NCI-H69 (cell line): ENCODE data around the gene C9orf40.

Experiments
- DNase-seq: peaks from one replicate; lab custom pipeline; 2025; lab: John Stamatoyannopoulos, UW

C9orf40 gene, protein sequence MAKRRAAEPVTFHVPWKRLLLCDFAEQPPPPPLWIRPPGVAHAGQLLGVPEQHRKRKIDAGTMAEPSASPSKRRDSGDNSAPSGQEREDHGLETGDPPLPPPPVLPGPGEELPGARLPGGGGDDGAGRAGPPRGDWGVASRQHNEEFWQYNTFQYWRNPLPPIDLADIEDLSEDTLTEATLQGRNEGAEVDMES

DNA sequence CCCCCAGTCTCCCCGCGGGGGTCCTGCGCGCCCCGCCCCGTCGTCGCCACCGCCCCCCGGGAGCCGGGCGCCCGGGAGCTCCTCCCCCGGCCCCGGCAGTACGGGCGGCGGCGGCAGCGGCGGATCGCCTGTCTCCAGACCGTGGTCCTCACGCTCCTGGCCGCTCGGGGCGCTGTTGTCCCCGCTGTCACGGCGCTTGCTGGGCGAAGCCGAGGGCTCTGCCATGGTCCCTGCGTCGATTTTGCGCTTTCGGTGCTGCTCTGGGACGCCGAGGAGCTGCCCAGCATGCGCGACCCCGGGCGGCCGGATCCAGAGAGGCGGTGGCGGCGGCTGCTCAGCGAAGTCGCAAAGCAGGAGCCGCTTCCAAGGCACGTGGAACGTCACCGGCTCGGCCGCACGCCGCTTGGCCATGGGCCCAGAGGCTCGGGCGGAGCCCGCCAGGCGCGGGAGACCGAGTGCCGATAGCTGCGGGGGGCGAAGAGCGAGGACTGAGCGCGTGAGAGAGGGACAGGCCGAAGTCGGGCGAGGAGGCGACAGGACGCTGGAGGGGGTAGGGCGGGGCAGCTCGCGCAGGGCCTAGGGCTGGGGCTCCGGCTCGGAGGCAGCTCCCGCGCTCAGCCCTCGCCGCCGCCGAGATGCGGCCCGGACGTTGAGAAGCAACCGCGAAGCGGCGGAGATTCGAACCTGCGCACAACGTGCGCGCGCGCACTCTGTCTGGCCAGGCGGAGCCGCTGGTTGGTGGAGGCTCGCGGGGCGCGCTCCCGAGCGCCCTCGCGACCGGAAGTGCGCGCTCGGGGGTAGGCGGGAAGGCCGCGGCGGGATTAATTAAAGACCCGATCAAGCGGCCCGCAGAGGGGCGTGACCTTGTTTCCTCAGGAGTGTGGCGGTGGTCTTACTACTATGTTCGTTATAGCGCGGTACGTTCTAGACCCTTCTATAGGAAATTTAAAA, at the start of gene C9orf40:
TSS of gene C9orf40 (minus strand) at position 712 of the 951 bp plus-strand sequence. CDS start at position 411, 301 bp downstream.
- peak; percentile 98 for DNase-seq

DNA sequence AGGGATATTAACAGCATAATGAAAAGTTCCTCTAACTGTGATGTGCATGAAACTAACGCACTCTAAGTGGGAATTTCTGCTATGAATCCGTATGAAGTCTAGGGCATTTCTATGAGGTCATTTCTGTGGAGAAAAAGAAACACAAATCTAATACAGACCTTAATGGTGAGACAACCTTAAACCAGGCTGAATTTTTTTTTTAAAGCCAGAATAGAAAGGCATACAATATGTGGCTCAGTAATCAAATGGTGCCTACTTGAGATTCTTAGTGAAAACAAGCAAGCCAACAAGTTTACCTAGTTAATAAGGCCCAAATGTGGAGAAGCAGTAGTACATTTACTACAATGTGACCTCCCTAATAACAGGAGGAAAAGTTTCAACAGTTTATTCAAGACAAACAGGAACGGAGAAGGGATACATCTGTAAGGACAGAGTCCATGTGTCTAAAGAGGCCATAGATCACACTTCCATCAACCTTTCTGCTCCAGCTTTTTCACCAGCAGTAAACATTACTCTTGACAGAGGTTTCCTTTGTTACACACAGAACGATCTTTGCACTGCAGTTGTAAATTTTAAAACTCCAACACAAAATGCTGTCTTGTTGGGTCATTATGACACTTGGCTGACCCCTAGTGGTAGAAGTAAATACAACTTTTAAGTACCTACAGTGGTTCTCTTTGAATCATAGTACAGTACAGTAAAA, 49.2 kb upstream of the C9orf40 start:
- DNase-seq, result peak; percentile 81

DNA sequence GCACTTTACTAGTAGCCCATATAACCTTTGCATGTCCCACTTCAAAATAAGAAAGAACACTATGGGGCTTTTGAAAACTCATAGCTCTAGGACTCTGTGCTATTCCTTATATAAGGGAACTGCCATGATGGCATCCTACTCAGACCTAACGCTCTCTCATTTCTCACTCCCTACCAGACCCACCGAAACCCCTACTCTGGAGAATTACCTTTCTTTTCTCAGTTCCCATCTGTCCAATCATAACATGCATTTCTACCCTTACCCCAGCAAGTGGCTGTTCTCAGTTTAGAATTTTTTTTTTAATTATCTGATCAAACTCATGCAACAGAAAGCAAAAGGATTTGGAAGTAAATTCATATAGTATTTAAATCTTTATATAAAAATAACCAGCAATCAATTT, 48.1 kb upstream of the C9orf40 start:
- no peak for DNase-seq

DNA sequence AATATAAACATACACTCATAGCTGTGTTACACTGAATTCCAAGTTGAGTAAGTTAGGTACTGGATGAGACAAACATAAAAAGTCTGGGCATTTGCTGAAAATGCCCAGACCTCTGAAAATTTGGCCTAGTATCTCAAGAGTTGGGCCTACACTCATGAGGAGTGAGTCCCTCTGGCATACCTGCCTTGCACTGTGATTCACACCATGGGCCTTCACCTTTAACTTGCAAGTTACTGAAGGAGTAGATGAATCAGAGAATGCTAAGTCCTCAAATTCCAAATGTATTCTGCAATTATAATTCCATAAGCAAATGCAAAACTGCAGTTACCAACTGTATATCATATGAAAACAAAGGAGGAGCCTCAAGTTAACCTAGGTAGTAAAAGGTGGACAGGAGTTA, 32.3 kb upstream of the C9orf40 start:
- DNase-seq, result no peak

DNA sequence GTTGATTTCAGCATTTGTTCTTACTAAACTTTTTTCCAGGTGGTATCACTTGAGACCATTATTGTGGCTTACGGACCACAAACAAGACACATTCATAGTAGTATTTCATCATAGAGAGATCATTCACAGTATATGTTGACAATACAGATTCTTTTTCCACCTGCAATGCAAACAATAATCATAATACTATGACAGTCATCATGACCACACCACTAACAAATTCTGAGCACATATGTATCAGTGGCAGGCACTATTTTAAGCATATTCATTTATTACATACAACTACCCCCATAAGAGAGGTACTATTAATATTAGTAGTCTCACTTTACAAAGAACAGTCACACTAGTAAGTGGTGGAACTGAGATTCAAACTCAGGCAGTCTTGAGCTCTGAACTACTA, 31.0 kb upstream of the C9orf40 start:
- DNase-seq, result no peak

DNA sequence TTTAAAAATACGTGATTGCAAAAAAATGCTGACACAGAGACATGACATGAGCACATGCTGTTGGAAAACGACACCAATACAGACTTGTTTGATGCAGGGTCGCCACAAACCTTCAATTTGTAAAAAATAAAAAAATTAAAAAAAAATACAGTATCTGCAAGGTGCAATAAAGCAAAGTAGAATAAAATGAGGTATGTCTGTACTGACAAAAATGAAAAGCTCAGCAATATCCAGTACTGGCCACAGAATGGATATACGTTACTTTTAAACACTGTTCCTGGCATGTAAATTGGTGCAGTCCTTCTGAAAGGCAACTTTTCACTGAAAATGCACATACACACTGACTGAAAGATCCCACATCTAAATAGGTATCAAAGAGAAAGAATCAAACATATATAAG, 27.1 kb upstream of the C9orf40 start:
- no peak for DNase-seq

DNA sequence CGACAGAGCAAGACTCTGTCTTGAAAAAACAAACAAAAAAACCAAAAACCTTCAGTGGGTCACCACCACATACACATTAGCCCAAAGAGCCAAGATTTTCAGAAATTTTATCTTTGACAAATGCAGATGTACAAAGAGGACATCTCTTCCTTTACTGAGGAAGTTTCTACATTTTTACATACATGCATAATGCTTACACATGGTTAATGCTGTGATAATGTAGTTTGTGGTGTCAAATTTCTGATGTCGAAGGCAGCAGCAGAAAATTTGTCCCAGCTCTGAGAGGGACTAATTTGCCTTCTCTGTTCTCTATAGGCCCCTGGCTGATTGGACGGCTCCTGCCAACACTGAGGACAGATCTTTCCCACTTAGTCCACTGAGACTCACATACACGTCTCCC, 24.6 kb upstream of the C9orf40 start:
- DNase-seq, result no peak

DNA sequence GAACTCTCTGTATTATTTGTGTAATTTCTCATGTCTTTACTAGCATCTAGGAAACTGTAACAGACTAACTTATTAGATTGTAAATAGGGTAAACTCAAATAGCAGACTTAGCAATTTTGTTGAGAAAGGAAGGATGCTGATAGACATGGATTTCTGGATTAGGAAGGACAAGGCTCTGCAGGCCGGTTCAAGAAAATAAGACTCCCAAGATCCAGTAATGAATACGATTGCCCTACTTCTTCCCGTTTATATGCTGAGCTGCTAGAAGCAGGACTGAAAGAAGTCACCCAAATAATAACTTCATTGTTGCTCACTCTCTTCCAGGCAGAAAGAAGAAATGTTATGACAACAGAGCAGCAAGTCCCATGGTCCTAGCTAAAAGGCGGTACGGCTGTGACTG, 22.8 kb upstream of the C9orf40 start:
- DNase-seq, result no peak

DNA sequence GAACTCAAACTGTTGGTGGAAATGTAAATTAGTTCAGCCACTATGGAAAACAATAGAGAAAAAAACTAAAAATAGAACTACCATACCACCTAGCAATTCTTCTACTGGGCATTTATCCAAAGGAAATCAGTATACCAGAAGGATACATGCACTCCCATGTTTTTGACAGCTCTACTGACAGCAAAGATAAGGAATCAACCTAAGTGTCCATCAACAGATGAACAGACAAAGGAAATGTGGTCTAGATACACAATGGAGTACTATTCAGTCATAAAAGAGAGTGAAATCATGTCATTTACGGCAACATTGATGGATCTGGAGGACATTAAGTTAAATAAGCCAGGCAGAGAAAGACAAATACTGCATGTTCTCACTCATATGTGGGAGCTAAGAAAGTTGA, 21.8 kb upstream of the C9orf40 start:
- DNase-seq, result no peak

DNA sequence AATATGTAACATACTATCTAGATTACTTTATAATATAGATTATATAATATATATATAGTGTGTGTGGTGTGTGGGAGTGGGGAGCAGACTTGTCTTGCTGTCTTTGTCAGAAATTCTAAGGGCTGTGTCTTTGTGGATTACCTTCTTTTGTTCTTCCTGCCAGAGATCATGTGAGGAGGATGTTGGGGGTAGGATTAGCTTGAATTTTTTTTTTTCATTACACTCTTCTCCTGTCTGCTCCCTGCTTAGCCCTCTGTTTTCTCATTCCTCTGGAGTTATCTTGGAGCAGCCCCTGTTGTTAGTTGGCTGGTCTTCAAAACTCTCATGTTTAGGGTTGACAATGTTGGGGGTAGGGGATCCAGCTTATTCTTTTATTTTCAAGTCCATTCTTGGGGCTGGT, 21.0 kb upstream of the C9orf40 start:
- no peak for DNase-seq

DNA sequence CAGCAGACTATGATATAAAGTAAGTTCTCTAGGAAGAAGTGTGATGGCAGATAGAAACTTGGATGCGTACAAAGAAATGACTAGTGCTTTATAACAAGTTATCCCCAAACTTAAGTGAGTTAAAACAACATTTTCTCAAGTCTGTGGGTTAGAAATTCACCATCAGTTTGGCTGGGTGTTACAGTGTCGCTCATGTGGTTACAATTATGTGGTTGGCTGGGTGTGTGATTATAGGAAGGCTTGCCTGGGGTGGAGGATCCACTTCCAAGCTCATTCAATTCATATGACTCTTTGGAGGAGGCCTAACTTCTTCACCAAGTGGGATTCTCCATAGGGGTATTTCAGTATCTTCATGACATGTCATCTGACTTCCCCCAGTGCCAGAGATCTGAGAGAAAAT, 10.3 kb upstream of the C9orf40 start:
- no peak for DNase-seq

DNA sequence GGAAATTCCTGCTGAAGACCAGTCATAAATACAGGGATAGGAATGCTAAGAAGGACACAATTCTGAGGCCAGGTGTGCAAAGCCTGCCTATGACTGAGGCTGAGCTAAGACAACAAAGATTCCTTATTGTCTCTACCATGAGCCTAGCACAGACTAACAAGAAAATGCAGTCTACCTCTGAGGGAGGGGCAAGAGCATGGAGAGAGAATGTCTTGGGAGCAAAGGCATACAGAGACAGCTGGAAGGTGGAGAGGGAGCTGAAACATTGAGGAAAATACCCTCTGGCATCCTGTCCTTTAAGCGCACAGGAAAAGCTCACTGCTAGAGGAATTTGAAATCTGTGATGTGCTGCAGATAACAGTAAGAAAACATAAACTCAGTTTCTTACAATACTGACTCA, 8.8 kb upstream of the C9orf40 start:
- no peak for DNase-seq

DNA sequence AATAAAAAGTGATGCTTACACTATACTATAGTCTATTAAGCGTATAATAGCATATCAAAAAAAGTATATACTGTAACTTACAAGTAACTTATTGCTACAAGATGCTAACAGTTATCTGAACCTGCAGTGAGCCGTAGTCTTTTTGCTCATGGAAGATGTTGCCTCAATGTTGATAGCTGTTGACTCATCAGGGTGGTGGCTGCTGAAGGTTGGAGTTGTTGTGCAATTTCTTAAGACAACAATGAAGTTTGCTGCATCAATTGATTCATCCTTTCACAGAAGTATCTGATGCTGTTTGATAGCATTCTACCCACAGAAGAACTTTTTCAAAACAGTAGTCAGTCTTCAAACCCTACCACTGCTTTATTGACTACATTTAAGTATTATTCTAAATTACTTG, 7.8 kb upstream of the C9orf40 start:
- no peak for DNase-seq

DNA sequence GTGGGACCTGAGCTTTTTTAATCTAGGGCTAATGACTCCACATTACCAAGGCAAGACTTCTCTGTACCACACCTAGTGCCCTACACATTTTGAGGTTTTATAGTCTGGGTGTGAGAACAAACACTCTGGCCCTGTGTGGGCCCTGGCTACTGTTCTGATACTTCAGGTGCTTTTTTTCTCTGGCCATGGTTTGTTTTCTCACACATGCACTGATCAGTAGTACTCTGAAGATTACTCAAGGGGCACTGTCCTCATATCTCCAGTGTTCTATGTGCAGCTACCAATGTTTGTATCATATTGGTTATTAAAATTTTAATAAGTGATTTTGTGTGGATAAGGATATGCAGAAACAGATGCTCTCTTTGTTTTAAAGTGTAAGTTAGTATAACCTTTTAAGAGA, 5.9 kb upstream of the C9orf40 start:
- no peak for DNase-seq

DNA sequence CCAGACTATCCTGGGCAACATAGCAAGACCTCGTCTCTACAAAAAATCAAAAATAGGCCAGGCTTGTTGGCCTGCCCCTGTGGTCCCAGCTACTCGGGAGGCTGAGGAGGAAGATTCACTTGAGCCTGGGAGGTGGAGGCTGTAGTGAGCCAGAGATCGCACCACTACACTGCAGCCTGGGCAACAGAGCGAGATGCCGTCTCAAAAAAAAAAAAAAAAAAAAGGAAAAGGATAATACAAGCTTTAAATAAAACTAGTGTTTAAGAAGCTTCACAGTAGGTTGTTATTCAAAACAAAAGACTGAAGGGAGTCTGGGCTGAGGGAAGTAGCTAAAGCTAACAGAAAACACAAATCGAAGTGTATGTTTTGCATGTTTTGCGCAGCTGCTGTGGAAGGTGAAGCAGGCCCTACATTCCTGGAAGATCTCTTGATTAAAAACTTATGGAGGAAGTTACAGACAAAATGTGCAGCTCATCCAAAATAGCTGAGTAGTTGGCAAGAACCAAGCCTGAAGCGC, 581 bp upstream of the C9orf40 start:
- DNase-seq, result peak; percentile 37

DNA sequence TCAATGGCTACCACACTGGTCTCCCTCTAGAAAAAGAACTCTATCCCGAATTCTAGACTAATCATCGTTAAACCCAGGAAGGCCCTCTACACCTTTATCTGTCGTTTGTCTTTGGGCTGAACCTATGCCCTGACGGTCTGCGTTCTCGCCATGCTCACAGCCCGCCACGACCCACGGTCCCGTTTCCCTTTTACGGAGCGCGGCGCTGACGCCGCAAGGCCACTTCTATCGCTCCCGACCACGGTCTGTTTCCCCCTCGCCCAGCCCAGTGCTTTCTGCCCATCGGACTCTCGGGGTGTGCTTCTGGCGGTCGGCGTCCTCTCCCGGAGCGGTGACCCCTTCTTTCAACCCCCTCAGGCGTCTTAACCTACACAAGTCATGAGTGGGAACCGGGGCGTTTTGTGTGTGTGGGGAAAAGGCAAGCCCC, 974 bp downstream of the C9orf40 start:
- peak; percentile 82 for DNase-seq

DNA sequence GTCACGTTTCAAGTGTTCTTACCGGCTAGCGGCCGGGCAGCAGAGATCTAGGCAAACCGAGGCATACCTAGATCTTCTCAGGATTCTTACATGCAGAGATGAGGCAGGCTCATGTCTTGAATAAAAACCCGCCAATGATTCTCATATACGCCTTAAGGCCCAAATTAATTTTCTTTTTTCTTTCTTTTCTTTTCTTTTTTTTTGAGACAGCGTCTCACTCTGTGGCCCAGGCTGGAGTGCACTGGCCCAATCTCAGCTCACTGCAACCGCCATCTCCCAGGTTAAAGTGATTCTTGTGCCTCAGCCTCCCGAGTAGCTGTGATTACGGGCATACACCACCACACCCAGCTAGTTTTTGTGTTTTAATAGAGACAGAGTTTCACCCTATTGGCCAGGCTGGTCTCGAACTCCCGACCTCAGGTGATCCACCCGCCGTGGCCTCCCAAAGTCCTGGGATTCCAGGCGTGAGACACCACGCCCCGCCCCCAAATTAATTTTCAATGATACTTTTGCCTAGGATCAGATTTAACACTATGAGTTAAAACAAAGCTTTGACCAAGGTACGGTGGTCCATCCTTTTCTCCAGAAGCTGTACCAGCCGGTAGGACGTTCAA, 1.5 kb downstream of the C9orf40 start:
- DNase-seq, result no peak

DNA sequence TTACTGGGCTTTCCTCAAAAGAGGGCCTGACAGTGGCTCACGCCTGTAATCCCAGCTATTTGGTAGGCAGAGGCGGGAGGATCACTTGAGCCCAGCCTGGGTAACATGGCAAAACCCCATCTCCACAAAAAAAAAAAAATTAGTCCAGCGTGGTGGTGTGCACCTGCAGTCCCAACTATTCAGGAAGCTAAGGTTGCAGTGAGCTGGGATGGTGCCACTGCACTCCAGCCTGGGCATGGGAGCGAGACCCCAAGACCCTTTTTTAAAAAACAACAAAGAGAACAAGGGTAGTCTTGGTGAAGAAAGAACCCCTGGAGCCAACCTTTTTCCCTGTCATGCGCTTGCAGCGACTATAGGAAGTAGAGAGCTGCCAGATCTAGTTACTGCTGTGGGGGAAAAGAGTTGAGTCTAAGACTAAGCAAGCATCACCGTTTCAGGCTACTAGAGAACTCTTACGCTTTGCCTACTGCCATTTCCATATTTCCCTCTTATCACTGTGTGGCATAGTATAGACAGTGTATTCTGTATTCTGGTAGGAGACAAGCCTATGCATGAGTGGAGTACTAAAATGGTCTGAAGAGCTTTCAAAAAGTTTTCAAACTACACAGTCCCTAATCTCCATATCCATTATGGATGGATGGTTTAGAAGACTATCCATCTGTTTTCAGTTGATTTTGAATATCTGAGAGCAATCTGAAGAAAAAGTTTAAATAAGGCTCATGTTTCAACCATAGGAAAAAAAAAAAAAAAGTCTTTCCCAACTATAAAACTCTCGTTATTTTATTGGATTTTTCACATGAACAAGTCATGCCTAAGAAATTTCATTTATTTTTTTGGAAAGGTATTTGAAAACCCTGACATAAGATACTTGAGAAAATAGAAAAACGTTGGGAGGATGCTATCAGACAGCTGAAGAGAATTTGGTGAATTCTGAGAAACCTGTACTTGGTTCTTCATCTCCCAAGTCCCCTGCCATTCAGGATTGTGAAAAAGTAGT, 2.6 kb downstream of the C9orf40 start:
- peak; percentile 11 for DNase-seq

DNA sequence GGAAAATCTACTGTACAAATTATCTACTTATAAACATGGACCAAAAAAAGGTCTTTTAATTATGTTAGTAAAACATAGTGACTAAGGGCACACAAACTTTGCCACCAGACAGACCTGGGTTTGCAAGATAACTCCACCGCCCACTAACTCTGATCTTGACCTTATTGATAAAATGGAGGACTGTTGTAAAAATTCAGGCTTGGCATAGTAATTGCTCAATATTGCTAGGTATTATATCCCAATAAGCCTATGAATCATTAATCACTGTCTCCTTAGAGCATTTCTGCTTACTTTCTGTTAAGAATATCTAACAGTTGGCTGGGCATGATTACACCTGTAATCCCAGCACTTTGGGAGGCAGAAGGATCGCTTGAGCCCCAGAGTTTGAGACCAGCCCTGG, 3.8 kb downstream of the C9orf40 start:
- DNase-seq, result no peak

DNA sequence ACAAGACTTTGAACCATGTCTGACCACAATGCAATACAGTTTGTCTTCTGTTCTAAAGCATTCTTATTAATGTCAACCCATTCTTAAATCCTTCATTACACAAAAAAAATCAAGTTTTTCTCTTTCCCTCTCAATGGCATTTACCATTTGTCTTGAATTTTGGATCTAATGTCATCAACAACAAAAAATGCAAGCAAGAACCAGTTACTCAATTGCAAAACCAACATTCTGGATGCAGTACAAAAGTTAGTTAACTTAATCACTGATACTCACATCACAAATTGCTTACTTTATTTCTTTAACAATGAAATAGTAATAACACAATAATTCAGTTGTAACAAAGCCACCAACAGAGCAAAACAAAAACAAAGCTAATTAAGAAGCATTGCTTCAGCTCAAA, 6.0 kb downstream of the C9orf40 start:
- no peak for DNase-seq

DNA sequence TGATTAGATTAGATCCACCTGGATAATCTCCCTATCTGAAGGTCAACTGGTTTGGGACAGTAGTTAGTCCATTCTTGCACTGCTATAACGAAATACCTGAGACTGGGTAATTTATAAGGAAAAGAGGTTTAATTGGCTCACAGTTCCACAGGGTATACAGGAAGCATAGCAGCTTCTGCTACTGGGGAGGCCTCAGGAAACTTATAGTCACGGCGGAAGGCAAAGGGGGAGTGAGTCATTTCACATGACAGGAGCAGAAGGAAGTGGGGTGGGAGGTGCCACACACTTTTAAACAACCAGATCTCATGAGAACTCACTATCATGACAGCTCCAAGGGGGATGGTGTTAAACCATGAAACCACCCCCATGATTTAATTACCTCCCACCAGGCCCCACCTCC, 9.9 kb downstream of the C9orf40 start:
- DNase-seq, result no peak
